ENCODE measurements around the gene SCGN.

Gene SCGN

DNA sequence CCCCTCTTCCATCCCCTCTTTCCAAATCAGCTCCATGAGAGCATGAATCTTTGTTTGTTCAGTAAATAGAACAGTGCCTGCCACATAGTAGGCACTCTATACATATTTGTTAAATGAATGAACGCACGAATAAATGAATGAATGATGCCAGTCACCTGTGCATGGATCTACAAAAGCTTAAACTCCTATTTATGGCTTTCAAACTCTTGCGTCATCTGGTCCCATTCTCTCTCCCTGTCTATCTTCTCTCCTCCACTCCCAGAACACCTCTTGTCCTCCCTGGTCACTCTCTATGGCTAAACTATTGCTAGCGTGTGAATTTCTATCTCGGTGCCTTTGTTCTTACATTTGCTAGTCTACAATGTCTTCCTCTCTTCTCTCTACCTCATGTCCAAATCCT, 24.8 kb downstream of the SCGN start:
- DNase-seq: no peak
- intact Hi-C loops (cut with DNase I): no loop called here

DNA sequence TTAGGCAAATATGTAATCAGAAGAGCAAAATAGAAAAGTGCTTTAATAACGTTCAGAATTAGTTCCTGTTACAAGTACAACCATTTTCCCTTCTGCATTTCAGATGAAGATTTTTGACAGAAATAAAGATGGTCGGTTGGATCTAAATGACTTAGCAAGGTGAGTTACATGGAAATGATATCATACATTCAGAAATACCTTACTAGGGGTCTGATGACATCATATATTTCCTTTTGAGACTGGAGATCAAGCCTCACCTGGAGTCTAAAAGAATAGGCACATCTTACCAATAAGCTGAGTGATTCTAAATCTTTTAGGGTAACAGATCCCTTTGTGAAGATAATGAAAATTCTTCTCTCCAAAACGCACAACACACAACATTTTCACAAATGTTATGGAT, 29.8 kb downstream of the SCGN start:
- intact Hi-C loops (cut with DNase I): no loop called here
- DNase-seq: no peak

DNA sequence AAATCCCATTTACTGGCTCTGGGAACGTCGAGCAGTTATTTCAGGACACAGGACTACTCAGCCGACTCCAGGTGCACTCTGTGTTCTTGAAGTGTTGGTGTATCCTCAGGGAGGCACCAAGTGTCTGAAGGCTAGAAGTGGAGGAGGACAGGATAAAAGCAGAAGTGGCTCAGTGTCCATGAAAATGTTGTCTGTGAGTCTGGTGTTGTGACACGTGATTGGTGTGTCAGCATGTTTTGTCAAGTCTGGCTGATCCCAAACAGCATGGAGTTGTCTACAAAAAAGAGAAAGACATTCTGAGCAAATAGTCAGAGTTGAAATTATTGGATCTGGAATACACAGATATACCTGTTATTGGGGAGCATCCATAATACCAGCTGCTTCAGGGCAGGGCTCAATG, 30.3 kb downstream of the SCGN start:
- no peak for DNase-seq
- intact Hi-C loops (cut with DNase I): no loop called here

DNA sequence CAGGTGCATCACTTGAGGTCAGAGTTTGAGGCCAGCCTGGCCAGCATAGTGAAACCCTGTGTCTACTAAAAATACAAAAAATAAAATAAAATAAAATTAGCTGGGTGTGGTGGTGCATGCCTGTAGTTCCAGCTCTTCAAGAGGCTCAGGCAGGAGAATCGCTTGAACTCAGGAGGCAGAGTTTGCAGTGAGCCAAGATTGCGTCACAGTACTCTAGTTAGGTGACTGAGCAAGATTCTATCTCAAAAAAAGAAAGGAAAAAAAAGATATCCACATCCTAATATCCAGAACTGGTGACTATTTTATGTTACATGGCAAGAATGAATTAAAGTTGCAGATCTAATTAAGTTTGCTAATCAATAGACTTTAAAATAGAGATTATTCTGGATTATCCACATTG, 32.5 kb downstream of the SCGN start:
- intact Hi-C loops (cut with DNase I): no loop called here
- DNase-seq: no peak

DNA sequence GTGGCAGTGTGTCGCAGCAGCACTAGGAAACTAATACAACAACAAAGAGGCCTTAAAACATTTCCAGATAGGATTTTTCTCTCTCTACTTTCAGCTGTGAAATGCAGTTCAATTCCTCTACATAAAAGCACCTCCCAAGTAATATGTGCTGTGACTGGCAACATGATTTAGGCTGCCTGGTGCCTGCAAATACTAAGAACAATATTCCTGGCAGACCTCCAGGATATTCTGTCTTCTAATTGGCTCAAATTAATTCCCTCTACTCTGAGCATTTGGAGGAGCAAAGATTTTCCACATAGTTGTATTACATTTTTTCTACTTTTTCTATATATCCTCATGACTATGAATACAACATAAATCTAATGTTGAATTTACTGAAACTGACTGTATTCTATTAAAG, 33.2 kb downstream of the SCGN start:
- intact Hi-C loops (cut with DNase I): no loop called here
- no peak for DNase-seq

DNA sequence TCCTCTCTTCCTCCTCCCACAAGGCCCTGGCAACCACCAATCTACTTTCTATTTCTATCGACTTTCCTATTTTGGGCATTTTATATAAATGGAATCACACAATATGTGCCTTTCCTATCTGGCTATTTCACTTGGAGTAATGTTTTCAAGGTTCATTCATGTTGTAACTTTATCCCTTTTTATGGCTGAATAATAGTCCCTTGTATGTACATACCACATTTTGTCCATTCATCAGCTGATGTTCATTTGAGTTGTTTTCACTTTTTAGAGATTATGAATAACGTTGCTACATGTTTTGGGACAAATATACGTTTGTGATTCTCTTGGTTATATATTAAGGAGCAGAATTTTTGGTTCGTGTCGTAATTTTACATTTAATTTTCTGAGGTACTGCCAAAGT, 33.9 kb downstream of the SCGN start:
- no peak for DNase-seq
- intact Hi-C loops (cut with DNase I): no loop called here

DNA sequence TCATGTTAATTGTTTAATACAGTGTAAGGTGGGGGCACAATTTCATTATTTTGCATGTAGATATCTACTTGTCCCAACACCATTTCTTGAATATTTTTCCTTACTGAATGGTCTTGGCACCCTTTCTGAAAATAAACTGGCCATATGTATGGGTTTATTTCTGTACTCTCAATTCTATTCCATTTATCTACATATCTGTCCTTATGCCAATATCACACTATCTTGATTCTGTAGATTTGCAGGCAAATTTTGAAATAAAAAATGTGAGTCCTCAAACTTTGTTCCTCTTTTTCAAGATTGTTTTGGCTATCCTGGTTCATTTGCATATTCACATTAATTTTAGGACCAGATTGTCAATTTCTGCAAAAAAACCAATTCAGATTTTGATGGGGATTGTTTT, 34.8 kb downstream of the SCGN start:
- no peak for DNase-seq
- intact Hi-C loops (cut with DNase I): no loop called here

DNA sequence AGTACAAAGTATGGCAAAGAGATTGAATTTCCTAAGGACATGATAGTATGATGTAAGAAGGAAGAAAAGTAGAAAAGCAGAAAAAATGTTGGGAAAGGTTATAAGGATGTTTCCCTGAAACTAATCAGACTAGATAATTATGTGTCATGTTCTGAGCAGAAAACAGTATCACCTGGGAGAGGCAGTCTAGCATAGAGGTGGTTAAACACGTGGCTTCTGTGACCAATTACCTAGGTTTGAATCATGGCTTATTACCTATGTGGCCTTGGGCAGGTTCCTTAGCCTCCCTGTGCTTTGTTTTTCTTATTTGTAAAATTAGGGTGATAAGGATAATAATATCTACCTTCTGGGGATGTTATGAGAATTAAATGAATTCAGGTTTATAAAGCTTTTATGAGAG, 38.0 kb downstream of the SCGN start:
- intact Hi-C loops (cut with DNase I): no loop called here

DNA sequence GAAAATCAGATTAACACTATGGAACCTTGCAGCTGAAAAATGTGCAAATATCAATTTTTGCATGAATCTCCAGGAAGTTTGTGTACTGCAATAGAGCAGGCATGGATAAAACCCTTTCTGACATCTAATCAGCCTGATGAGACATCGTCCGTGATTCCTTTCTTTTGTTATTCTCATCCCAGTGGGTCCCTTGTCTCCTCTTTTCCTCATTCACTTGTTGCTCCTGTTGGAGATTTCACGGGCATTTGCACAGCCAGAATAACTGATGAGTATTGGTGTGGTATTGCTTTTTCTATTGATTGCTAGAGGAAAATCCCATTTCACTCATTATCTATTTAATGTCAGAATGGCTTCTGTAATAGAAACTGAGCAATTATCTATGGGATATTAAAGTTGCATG, 39.9 kb downstream of the SCGN start:
- intact Hi-C loops (cut with DNase I): no loop called here
- no peak for DNase-seq

More for the DNA sequence above, 38.0 kb downstream of the SCGN start:
- no peak for DNase-seq

DNA sequence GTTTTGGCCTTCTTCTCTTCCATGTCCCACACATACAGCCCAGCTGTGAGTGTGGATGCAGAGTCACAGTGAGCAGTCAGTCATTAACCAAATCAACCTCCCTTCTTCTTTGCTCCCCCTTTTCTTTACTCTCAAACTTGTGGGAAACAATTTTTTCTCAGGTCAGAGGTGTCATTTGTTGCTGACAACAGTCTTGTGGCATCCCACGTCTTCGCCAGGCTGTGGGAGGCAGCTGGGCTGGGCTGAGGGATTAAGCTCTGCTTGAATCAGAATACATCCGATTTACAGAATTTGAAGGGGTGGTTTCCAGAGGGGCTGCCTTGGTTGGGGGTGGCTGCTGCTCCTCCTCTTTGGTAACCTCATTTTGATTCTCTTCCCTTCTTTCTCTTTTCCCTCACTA, 40.5 kb downstream of the SCGN start:
- intact Hi-C loops (cut with DNase I): no loop called here
- no peak for DNase-seq

DNA sequence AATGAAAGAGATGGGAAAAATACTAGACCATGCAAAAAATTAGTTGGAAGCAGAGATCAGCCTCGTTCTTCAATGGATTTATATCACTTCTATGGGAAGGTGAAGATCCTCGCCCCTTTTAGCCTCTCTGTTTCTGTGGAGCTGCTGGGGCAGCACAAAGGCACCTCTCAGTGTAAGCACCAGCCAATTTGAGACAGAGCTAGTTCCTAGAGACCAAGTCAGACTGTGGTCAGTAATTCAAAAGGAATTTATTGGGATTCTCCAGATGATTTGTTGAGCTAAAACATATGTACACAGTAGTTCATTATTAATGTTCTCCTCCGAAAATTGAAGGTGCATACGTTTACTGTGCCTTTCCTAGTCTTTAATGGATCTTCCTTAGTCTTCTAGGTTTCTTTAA, 42.4 kb downstream of the SCGN start:
- DNase-seq: no peak
- intact Hi-C loops (cut with DNase I): no loop called here

DNA sequence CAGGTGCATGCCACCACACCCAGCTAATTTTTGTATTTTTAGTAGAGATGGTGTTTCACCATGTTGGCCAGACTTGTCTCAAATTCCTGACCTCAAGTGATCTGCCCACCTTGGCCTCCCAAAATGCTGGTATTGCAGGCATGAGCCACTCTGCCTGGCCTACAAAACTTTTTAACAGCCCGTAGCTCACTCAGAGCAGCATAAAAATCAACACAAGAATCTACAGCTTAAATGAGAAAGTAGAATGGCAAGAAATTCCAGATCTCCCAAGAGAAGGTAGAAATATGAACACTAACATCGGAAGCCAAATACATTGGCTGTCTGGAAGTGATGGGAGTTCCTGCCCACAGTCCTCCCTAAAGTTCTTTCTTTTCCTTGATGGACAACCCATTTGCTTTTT, 43.7 kb downstream of the SCGN start:
- no peak for DNase-seq
- intact Hi-C loops (cut with DNase I): no loop called here

DNA sequence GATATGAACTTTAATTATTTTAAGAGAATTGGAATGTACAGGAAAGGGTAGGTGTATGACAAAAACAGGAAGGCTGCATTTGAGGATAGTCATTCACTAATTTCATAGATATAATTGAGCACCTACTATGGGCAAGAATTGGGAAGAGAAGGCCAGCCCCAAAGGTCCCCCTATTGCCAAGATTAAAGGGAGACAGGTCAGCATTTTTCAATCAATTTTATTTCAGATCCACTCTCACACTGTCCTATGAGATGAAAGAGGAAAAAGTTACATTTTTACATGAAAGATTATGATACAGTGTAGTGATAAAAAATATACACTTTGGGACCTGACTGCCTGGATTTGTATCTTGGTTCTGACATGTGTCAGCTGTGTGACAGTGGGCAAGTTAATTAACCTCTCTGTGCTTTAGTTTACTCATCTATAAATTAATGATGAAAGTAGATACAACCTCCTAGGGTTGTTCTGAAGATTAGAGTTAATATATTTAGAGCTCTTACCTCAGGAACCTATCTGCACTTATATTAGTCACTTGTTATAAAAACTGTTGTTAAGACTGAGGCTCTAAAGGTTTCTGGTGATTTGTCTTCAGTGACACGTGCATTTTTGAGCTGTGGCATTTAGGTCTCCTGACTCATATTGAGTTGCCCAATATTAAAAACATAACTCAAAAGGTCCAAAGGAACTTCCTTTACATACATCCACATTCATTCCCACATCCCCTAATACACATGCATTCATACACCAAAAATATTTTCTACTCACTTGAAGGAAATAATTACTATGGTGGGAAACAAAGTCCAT, 45.7 kb downstream of the SCGN start:
- intact Hi-C loops (cut with DNase I): no loop called here
- no peak for DNase-seq

DNA sequence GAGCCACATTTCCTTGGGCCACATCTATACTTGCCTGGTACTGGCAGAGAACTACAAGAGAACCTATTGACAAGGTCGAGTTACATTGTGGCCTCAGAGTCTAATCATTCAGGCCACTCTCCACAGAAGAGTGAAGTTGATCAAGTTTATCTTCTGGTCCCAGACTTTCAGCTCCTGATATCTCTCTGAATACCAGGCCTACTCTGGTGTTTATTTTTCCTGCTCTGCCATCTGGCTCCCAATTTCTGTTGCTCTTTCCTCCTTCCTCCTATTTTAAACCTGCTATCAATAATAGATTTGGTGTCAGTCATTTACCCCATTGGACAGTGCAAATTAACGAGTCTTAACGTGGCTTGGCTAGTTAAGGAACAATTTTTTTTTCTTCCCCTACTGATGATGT, 46.6 kb downstream of the SCGN start:
- intact Hi-C loops (cut with DNase I): no loop called here
- no peak for DNase-seq

DNA sequence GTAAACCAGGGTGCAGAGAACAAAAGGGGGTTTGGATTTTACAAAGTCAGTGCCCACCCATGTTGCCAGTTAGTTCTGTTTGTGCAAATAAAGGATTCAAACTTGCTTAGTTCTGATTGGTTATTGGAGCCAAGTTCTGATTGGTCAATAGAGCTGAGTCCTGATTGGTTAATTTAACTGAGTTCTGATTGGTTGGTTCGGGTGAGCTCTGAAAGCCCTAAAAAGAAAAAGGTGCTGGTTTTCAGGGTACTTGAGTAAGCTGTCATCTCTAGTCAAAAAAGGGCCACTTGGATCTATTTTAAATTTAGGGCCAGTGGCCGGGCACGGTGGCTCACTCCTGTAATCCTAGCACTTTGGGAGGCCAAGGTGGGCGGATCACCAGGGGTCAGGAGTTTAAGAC, 47.6 kb downstream of the SCGN start:
- DNase-seq: no peak
- intact Hi-C loops (cut with DNase I): no loop called here

DNA sequence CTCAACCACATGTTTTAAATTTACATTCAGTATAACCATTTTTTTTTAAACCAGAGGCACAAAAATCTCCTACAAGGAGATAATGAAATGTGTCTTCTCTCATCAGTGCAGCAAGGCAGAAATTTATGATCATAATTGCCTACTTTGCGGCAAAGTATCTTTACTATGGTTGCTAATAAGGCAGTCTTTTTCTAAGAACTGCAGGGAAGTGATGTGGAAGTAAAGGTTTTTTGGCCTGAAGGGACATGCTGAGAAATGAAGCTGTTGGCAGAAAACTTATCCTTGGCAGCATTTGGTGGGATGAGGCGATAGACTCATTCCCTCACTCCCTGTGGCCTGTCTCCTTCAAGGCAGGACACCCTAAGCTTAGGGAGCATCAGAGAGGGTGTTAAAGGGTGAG, 48.7 kb downstream of the SCGN start:
- intact Hi-C loops (cut with DNase I): no loop called here
- no peak for DNase-seq

DNA sequence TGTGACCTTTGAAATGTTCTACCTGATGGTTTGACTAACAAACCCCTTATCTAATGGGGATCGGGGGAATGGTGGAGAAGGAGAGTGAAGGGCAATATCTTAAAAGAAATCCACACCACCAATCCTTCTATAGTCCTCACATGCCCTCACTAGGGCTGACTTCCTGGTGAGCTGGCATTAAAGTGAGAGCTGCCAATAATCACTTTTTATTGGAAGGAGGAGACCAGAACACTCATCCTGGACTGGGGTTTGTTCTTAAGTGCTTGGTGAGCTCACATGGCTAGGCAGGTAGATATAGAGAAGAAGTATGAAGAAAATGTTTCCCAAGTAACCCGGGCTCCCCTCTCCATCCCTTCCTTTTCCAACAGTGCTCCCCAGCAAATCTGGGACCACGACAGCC, 49.8 kb downstream of the SCGN start:
- DNase-seq: no peak
- intact Hi-C loops (cut with DNase I): no loop called here

DNA sequence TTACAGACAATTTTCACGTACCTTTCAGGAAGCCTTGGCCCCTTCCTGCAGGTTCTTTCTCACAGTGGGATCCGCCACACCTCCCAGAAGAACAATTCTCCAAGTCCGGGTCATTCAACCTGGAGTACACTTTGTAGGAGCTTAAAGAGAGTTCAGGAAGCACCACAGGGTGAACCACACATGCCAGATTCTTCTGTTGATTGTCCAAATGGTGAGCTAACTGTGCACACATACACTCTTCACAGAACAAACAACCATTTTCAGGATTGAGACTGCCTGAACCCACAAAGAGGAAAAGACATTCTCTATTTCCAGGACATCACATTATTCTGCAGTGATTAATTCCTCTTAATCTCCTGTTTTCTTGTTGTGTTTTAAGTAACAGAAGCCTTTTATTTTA, 51.0 kb downstream of the SCGN start:
- no peak for DNase-seq
- intact Hi-C loops (cut with DNase I): no loop called here

DNA sequence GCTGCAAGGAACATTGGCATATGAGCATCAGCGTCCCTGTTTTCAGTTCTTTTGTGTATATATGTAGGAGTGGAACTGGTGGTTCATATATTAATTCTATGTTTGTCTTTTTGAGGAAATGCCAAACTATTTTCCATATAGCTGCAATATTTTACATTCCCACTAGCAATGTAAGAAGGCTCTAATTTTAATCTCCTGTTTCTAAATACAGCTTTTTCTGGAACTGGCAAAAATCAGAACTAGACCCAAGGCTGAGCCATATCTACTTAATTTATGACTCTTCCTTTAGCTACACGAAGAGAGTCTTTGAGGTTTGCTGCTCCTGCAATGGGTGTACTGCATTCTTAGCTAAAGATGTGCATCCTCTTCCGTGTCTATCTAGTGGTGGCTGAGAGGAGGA, 52.0 kb downstream of the SCGN start:
- intact Hi-C loops (cut with DNase I): no loop called here
- DNase-seq: no peak

DNA sequence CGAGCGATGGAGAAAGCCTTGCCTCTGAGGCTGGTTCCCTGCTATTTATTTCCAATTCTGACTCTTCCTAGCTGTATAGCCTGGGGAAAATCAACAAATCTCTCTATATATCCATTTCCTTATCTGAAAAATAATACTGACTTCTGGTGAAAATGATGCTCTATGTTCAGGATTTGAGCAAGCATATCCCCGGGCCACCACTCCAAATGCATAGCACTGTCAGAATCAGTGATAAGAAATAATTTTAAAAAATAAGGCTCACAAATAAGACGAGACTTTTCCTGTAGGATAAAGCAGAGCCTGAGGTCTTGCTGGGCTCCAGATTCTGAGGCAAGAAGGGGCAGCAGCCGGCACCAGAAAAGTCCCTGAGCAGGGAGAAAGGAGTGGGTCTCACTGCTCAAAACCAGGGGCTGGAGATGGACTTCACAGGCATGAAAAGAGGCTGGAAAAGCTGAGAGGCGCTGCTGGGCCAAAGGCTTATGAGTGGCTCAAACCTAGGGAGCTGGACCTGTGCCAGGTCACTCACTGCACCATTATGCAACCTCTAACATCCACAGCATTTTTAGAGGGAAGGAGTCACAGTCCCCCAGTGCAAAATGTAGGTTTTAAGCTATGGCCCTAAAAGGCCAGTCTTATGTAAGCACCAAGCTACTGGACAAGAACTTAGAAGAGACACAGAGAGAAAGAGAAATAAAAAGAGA, 54.4 kb downstream of the SCGN start:
- peak in 9 of 42 donors; percentile 2 to 47 (median 10) for DNase-seq
- intact Hi-C loops (cut with DNase I): no loop called here

DNA sequence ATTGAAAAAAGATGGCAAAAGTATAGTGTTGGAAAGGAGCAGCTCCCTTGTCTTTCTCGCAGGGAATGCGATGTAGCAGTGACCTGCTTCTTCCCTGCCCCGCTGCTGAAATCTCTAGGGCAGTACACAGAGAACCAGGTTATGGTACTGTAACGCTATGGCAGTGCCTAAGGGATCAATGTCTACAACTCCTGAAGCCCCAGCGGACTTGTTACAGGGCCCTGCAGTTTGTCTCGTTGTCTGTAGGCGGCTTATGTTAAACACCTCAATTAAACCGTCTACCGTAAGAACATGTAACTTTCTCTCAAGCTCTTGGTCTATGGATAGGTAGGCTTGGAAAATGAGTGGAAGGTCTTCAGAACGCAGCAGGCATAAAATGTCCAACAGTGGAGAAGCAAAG, 57.7 kb downstream of the SCGN start:
- intact Hi-C loops (cut with DNase I): no loop called here
- no peak for DNase-seq

All from head of caudate nucleus (tissue), 42 donors.